NCI-H1048 (cell line): ENCODE data around the gene NGEF.

Source experiments
- DNase-seq: peaks from one replicate; lab custom pipeline; 2025; lab: John Stamatoyannopoulos, UW

NGEF gene

GRCh38 chr2:232884001-232884421, 129.0 kb downstream of the NGEF start:
- DNase-seq, result no peak

- no peak for DNase-seq
These were observed 129.8 kb downstream of the NGEF start for GRCh38 chr2:232883116-232883721.

GRCh38 chr2:232882505-232883115, 130.4 kb downstream of the NGEF start:
- DNase-seq, result no peak

GRCh38 chr2:232882085-232882484, 131.0 kb downstream of the NGEF start:
- DNase-seq, result no peak

GRCh38 chr2:232880764-232881351, 132.2 kb downstream of the NGEF start:
- no peak for DNase-seq

DNA sequence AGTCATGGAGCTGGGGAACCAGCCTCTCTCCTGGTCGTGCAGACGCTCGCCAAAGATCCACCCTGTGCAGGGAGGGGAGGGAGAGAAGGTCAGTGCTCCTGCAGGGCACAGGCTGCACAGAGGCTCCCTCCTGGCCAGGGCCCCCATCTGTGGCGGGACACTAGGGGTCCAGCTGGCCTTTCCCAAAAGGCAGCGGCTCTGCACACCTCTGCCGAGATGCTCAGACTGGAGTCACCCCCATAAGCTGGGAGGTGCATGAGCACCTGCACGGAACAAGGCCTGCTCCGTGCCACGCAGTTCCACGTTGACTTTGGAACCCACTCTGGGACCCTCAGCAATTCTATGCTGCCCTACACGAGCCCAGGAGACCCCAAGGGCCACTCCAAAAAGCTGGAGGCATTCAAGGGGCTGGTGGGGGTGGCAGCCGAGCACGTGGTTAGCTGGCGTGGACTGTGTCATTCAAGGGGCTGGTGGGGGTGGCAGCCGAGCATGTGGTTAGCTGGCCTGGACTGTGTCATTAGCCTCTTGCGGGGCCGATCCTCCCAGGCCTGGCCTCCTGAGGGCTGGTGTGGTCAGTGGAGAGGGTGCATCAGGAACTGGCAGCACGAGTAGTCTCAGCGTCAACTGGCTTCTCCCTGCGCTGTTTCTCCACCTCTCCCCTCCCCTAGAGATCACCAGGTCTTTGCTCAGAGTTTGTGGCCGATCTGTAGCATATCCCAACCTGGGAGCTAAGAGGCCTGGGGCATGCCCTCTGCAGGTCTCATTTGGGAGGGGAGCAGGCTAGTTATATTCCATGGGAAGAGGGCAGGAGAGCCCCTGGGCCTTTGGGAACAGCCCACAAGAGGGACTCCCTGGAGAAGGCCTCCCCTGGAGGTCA, 133.2 kb downstream of the NGEF start:
- DNase-seq, result no peak

DNA sequence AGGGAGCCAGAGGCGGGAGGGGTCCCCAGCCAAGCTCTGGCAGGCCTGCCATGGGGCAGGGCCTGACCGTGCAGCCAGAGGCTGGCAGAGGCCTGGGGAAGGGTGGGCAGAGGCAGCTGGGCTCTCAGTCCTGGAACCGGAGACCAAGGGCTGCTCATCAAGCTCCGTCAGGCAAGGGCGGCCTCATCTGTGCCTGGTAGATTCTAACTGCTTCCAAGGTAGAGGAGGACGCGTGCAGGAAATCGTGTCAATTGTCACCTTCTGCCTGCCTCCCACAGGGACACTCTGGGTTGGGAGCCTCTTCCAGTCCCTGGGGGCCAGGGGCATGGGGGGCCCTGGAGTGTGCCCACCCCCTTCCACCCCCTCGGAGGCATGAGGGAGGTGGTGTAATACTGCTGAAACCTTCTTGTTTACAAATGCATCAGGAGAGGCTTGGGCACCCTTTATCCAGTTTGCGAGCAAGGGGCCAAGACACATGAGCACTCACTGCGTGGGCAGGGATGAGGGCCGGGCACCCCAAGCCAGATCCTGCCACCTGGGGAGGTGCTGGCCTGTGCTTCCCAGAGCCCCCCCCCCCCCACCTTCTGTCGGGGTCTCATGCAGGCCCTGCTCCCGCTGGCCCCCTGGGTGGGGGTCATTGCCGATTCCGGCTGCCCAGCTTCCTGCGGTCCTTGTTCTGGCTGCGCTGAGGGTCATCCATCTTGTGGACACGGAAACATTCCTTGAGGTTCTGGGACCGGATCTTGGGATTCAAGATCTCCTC, 134.0 kb downstream of the NGEF start:
- no peak for DNase-seq

- no peak for DNase-seq
These were observed 135.0 kb downstream of the NGEF start for GRCh38 chr2:232877940-232878511.

- no peak for DNase-seq
These were observed 136.0 kb downstream of the NGEF start for GRCh38 chr2:232876978-232877441.

DNA sequence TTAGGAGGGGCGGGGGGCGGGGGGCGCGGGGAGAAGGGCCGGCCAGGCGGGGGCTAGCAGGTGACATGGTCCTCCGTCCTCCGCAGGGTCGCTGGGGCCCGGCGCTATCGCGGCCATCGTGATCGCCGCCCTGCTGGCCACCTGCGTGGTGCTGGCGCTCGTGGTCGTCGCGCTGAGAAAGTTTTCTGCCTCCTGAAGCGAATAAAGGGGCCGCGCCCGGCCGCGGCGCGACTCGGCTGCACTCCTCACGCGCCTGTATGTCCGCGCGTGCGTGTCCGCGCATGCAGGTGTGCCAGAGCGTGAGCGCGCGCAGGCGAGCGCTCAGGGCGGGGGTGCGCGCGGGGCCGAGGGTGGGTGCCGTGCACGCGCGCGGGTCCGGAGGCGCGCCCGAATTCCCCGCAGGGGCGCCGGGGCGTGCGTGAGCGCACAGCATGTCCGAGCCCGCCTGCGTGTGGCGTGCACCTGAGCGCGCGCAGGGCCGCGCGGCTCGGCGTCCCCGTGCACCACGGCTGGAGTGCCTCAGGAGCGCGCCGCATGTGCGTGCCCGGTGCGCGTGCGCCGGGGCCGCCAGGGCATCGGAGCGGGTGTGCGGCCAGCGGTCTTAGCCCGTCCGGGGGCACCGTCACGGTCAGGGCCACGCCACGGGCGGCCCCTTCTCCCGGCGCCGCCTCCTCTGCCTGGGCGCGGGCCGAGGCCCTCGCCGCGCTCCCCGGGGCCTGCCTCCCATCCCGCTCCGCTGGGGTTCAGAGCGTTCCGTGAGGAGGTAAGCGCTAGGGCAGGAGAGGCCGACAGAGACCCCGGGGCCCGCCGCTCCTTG, 136.7 kb downstream of the NGEF start:
- no peak for DNase-seq

GRCh38 chr2:232875256-232876121, 137.6 kb downstream of the NGEF start:
- DNase-seq, result no peak

- no peak for DNase-seq
These were observed 138.3 kb downstream of the NGEF start for GRCh38 chr2:232874677-232875223.

DNA sequence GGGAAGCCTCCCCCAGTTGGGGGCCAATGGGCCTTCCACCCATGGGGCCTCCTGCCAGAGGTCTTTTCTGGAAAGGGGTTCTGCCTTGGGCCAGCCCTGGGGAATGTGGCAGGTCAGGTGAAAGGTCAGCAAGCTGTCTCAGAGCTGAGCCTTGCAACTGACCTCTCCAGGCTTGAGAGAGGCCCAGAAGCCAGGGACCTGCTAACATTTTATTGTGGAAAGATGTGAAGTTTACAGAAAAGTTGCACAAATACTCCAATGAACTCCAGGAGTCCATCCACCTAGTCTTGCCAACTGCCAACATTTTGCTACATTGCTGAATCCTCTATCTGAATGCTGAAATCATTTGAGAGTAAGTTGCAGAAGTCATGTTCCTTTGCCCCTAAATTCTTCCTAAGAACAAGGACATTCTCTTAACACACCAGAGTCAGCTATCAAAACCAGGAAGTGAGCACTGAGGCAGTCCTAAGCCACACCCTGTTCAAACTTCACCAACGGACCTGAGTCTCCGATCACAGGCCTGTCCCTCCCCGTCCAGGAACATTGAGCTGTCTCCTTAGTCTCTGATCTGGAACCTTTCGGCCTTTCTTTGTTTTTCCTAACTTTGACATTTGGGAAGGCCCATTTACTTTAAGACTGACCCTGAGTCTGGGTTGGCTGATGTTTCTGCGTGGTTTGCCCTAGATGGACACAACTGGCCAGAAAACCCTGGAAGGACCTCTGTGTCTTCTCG, 139.0 kb downstream of the NGEF start:
- no peak for DNase-seq

DNA sequence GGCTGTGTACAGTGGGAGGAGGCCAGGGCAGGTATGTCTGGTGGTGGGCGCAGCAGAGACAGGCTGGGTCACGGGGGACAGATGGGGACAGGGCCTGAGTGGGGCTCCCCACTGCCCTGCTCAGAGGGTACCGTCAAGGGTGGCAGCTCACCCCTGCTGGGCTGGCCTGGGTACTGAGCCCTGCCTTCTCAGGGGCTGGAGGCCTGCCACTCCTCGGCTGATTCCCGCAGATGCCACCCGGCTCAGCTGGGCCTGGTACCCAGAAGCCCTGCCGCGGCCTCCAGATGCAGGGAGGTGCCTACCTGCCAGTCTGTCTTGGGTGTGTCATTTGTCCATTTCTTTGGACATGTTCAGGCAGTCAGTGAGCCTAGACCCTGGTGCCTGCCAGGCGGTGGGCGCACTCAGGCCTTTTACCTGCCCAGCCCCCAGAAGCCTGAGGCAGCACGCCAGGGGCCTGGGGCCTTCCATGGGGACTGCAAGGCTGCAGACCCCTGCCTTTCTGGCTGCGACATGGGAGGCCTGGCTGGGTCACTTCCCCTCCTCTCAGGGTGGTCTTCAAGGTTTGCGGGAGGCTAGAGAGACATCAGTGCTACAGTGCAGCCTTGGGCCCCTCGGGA, 139.7 kb downstream of the NGEF start:
- no peak for DNase-seq

GRCh38 chr2:232872826-232873225, 140.2 kb downstream of the NGEF start:
- no peak for DNase-seq

DNA sequence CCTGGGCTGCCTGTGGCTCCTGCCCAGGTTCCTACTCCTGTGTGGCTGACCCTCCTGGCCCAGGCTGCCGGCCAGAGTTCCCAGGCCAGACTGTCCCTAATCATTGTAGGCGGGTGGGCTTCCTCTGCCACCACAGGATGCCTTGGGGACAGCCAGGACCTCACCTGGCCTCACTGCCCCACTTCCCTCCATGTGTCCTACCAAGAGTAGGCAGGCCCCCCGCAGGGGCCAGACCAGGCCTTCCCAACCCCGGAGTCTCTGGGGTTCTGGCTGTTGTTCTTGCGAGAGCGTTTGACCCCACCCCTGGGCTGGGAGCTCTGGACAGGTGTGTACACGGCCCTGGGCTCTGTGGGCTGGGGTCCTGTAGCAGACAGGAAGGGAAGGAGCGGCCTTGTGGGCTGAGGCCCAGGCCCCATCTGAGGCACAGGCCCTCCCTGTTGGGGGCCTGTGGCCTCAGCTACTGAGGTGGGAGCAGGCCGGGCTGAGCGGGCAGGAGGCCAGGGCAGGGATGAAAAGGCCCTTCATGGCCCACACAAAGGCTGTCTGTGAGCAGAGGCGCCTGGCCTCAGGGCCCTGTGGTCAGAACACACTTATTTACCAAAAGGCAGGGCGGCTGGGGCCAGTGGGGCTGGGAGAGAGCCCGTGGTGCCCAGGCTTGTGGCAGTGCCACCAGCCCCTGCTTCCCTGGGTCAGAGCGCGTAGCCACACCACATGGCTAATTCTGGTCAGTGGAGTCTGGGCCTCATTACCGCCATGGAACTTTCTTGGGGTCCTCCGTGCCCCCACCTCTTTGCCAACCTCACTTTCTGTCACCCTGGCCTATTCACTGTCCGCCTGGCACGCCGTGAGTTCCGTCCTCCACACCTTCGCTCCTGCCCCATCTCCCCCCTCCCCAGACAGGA, 141.0 kb downstream of the NGEF start:
- no peak for DNase-seq

- DNase-seq, result no peak
These were observed 141.6 kb downstream of the NGEF start for GRCh38 chr2:232871418-232871834.
